ENCODE measurements around the gene GLUD2. TPM values are rescaled to one million over a fixed set of nuclear protein-coding genes. Genes with fewer than 3 reads are reported as not detected.

GLUD2 gene
- total RNA-seq = 1.6 TPM

GRCh38 chrX:121047441-121048419 is at the start of gene GLUD2:
Gene GLUD2, plus strand, starts transcription at chrX:121047610. Its CDS starts 75 bp downstream, at chrX:121047685.

Other genes with a start within 250 kb of the GLUD2 start
- not detected for gene CT47B1, start 171.7 kb upstream of the GLUD2 start, total RNA-seq
- gene CT47A11, start 110.5 kb upstream of the GLUD2 start, total RNA-seq = not detected
- gene CT47A10, start 105.6 kb upstream of the GLUD2 start, total RNA-seq = not detected
- gene CT47A9, start 100.7 kb upstream of the GLUD2 start, total RNA-seq = not detected
- gene CT47A8, start 95.9 kb upstream of the GLUD2 start, total RNA-seq = not detected
- not detected for gene CT47A7, start 91.0 kb upstream of the GLUD2 start, total RNA-seq
- not detected for gene CT47A6, start 86.1 kb upstream of the GLUD2 start, total RNA-seq
- gene CT47A5, start 81.3 kb upstream of the GLUD2 start, total RNA-seq = not detected
- gene CT47A4, start 76.4 kb upstream of the GLUD2 start, total RNA-seq = not detected
- gene CT47A3, start 71.5 kb upstream of the GLUD2 start, total RNA-seq = not detected
- not detected for gene CT47A2, start 66.7 kb upstream of the GLUD2 start, total RNA-seq
- not detected for gene CT47A1, start 61.9 kb upstream of the GLUD2 start, total RNA-seq

All from parietal lobe (tissue), 1 donor.